Memory B cell (primary cell): ENCODE measurements around the gene SDC1.

Experiments
- ATAC-seq: fragments of 150-1000 bp; cut with Tn5 transposase; 2 replicates; pipeline ENCODE4 v1.10.0; 2021; ENCODE audit warnings: low read depth, mild to moderate bottlenecking, moderate library complexity
- DNase-seq, 2 donors: peaks; one replicate each; pipeline ENCODE4 v3.0.0; 2022; ENCODE audit warnings: low spot score in 2 of 2
- H3K27ac Mint-ChIP-seq: one replicate; pipeline ENCODE4 v1.8.0; 2022; ENCODE audit warnings: mild to moderate bottlenecking, moderate library complexity, mixed read lengths
- H3K27me3 Mint-ChIP-seq: one replicate; pipeline ENCODE4 v1.8.0; 2022; ENCODE audit warnings: mixed read lengths
- H3K36me3 Mint-ChIP-seq: one replicate; pipeline ENCODE4 v1.8.0; 2022; ENCODE audit warnings: mild to moderate bottlenecking, mixed read lengths
- H3K4me1 Mint-ChIP-seq: one replicate; pipeline ENCODE4 v1.8.0; 2022; ENCODE audit warnings: mixed read lengths
- H3K4me3 Mint-ChIP-seq: one replicate; pipeline ENCODE4 v1.8.0; 2022; ENCODE audit warnings: mild to moderate bottlenecking, moderate library complexity, mixed read lengths
- H3K9me3 Mint-ChIP-seq: one replicate; pipeline ENCODE4 v1.8.0; 2022; ENCODE audit warnings: mixed read lengths

The SDC1 gene

DNA sequence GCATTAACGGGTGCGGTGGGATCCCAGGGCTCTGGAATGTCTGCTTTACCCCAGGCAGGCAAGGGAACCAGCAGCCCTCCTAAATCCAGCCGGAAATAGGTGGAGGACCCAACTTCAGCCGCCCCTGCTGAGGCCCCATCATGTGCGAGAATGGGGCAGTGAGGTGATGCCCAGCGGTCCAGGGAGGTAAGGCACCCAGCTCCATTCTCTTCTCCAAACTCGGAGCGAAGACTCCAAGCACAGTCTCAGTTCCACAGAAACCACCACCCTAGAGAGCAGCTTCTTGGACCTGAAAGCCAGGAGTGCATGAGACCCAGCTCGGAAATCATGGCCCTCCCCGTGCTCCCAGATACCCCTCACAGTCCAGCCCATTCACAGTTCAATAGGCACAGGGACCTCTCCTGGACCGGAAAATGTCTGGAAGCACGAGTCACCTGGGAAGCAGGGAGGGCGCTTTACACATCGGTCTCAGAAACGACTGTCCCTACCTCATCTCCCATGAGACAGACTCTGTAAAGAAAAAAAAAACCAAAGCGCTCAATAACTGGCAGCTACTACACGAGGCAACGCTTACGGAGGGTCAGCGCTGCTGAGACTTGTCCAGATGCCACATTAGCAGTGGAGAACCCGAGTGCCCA lies 2.0 kb downstream of the SDC1 start:
- ATAC-seq: no peak
- peaks cover 21% of the 10 kb centered on the region for H3K27me3 Mint-ChIP-seq
- H3K9me3 Mint-ChIP-seq: no peaks in the 10 kb centered on the region

DNA sequence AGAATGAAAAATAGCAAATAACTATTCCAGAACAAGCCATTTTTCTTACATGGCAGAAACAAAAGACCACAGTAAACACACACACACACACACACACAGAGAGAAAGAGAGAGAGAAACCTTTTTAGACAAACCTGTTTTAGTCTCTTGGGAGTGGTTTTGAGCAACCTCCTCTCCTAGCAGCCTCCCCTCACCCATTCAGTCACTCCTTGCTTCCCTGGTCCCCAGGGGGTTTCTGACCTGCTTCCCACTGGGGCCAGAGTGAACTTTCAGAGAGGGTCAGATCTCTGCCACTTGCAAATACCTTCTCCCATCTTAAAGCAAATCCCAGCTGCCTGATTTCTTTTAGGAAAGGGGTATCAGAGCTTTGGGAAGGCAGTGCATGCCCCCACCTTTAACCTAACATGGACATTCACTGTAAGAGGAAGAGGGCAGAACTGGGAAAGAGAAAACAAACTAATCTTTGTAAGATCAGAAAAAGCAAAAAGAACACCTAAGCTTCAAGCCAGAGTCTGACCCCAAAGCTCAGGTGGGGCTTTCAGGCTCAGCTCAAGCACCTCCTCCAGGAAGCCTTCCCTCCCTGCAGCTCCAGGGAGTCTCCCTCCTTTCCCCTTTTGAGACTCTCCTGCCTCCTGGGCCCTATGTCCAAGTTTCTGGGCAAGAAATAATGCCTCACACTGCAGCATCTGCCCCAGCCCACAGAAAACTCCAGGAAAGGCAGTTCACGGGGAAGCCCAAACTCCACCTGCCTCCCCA lies 2.7 kb downstream of the SDC1 start:
- peaks cover 6% of the 10 kb centered on the region for H3K4me1 Mint-ChIP-seq
- DNase-seq: no peak
- peaks cover 16% of the 10 kb centered on the region for H3K27me3 Mint-ChIP-seq
- peak overlapping the region; percentile 3 for H3K4me3 Mint-ChIP-seq
- H3K9me3 Mint-ChIP-seq: no peaks in the 10 kb centered on the region
- H3K27ac Mint-ChIP-seq: no peak overlapping the region
- no peak for ATAC-seq
- H3K36me3 Mint-ChIP-seq: peaks cover 2% of the 10 kb centered on the region

More for the DNA sequence above, 2.0 kb downstream of the SDC1 start:
- peaks cover 2% of the 10 kb centered on the region for H3K36me3 Mint-ChIP-seq
- no peak overlapping the region for H3K27ac Mint-ChIP-seq
- DNase-seq: no peak
- peaks cover 6% of the 10 kb centered on the region for H3K4me1 Mint-ChIP-seq
- peak overlapping the region; percentile 49 for H3K4me3 Mint-ChIP-seq

DNA sequence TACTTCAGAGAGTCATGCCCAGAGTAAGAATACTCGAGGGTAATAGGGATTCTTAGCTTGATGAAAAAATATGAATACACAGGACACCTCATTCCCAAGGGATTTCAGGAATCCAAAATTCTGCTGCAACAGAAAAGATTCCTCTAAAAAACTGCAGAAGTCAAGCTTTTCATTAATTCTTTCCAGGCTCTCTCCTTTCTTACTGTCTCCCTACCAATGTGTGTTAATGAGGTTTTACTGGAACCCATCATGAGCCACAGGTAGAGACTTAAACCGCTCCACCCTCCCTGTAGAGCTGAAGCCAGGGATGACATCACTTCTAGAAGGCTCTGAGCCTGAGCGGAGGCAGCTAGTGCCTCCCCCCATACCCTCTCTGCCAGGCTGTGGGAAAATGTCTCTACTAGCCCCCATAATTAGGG lies 3.4 kb downstream of the SDC1 start:
- H3K4me1 Mint-ChIP-seq: peaks cover 6% of the 10 kb centered on the region
- DNase-seq (no peak), ATAC-seq (no peak)
- peaks cover 2% of the 10 kb centered on the region for H3K36me3 Mint-ChIP-seq
- peak overlapping the region; percentile 3 for H3K4me3 Mint-ChIP-seq
- no peaks in the 10 kb centered on the region for H3K9me3 Mint-ChIP-seq
- peaks cover 16% of the 10 kb centered on the region for H3K27me3 Mint-ChIP-seq
- H3K27ac Mint-ChIP-seq: no peak overlapping the region

DNA sequence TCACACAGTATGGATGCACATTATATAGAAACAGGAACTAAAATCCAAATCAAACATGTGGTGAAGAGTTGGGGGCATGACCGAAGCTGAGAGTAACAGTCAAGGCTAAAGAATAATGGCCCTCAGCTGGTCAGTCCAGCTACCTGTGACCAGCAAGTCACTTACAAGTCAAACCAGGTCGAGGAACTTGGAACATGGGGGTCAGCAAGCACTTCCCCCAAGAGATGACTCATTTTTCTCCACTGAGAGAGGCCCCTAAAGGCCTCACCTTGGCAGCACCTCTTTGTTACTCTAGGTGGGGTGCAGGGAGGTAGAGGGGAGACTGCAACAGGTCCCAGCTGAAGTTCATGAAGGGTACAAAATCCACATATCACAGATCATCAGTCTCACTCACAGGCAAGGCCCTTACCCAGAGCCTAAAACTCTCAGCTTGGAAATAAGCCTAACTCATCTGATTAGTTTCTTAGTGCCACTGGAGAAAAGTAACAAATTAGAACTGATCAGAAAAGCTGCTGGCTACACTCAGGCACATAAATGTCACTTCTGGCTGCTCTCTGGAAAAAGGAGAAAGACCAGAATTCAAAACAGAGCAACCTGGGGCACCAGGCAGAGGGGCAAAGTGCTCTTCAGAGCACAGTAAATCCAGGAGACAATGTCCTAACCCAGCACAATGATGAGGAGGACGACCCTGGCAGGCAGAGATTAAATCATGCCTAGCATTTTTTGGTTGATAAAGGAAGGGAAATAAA lies 4.0 kb downstream of the SDC1 start:
- DNase-seq (no peak), ATAC-seq (no peak)
- no peak overlapping the region for H3K27ac Mint-ChIP-seq
- peaks cover 6% of the 10 kb centered on the region for H3K4me1 Mint-ChIP-seq
- peaks cover 2% of the 10 kb centered on the region for H3K36me3 Mint-ChIP-seq
- H3K27me3 Mint-ChIP-seq: peaks cover 16% of the 10 kb centered on the region
- H3K9me3 Mint-ChIP-seq: no peaks in the 10 kb centered on the region
- H3K4me3 Mint-ChIP-seq: no peak overlapping the region

DNA sequence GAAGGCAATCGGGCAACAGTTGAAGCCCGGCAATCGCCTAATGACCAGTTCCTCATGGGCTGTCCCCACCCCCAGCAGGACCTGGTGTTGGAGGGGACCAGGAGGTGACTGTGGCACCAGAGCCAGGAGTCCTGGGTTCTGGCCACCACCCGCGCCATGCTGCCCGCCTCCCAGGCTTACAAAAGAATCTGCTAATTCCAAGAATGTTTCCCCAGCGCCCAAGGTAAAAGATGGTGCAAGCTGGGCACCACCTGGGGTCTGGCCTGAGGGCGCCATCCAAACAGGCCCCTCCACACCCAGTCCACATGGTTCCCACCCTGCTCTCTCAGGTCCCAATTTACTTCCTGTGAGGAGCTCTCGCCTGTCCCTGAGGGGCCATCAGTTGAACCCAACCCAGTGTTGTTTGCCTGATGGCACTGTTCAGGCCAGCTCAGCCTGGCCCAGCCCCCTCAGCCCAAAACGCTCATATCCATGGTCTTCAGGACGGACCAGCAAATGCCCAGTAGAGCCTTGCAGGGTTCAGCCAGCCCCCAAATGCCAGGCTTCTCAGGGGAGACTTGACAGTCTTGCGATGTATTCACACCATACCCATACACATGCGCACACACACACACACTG lies 5.1 kb downstream of the SDC1 start:
- ATAC-seq: no peak
- Mint-ChIP-seq H3K4me3 (no peak overlapping the region), H3K9me3 (no peaks in the 10 kb centered on the region), H3K27ac (no peak overlapping the region), H3K4me1 (peaks cover 6% of the 10 kb centered on the region), H3K36me3 (peaks cover 2% of the 10 kb centered on the region), H3K27me3 (peaks cover 14% of the 10 kb centered on the region)
- no peak for DNase-seq

DNA sequence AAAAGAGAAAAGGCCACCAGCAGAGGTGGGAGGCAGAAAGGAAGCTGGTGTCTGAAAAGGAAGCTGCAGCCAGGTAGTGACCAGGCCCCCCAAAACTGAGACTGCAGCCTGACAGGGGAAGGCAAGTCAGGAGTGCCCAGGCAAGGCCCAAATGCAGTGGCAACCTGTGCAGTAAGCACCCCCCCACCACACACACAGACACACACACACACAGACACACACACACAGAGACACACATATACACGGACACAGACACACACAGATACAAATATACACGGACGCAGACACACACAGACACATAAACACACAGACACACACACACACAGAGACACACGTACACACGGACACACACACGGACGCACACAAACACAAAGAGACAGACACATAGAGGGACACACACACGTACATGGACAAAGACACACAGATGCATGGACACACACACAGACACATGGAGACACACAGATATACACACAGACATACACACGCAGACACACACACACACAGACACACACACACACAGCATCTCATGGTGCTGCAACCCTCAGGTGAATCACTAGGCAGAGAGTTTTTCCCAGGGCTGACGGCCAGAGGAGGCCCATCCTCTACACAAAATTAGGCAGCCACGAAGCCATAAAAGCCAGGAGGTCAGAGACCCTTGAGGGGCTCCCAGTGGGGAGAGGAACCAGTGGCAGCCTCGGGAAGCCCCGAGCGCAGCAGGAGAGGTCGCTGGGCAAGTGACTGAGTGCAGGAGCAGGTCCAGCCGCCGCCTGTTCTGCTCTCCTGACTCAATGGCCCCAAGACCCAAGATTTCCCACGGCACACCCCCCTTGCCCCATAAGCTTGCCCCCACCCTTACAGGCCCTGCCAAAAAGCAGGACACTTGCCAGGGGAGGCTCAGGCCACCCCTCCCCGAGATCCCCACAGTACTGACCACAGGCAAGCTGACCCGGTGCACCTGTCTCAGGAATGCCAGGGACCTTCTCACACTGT lies 6.3 kb downstream of the SDC1 start:
- ATAC-seq: no peak
- peaks cover 6% of the 10 kb centered on the region for H3K4me1 Mint-ChIP-seq
- no peak overlapping the region for H3K4me3 Mint-ChIP-seq
- H3K27ac Mint-ChIP-seq: no peak overlapping the region
- H3K36me3 Mint-ChIP-seq: peaks cover 2% of the 10 kb centered on the region
- DNase-seq: no peak
- H3K9me3 Mint-ChIP-seq: no peaks in the 10 kb centered on the region
- H3K27me3 Mint-ChIP-seq: peaks cover 14% of the 10 kb centered on the region

DNA sequence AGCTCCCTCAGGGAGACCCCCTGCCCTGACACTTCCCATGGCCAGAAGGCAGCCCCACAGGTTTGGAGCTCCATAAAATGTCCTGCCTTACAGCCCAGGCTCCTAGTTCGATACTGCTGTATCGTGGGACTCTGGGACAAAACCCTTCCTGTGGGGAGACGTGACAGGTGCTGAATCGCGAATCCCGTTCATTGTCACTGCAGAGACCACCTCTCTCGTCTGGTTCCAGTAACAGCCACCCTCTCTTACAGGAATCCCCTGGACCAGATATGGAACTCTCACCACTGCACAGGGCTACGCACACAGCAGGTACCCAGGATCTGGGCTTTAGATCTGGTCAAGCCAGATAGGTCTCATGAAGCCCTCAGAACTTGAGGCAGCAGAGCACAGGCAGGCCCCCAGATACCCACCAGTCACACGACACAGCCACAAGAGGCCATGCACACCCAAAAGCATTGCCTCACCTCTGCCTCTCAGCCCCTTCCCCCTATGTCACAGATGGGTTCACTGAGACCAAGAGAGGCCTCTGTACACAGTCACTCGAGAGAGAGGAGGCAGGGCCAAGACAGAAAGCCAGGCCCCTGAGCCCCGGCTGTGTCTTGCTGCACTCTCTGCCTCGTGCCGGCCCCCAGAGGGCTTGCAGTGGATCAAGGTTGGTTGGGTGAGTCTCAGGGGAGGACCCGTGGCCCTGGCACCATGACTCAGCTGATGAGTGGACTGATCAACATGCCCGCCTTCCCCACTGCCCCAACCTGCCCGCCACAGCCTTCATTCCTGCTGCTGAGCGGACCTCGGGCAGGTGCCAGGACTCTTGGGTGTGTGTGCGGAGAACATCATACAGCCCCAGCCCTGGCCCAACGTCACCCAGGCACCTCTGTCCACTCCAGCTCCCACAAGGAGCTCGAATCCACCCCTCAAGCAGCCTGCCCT lies 7.6 kb downstream of the SDC1 start:
- Mint-ChIP-seq H3K36me3 (peaks cover 2% of the 10 kb centered on the region), H3K4me1 (peaks cover 3% of the 10 kb centered on the region), H3K27ac (no peak overlapping the region), H3K9me3 (no peaks in the 10 kb centered on the region), H3K4me3 (no peak overlapping the region), H3K27me3 (peaks cover 14% of the 10 kb centered on the region)
- ATAC-seq (no peak), DNase-seq (no peak)

DNA sequence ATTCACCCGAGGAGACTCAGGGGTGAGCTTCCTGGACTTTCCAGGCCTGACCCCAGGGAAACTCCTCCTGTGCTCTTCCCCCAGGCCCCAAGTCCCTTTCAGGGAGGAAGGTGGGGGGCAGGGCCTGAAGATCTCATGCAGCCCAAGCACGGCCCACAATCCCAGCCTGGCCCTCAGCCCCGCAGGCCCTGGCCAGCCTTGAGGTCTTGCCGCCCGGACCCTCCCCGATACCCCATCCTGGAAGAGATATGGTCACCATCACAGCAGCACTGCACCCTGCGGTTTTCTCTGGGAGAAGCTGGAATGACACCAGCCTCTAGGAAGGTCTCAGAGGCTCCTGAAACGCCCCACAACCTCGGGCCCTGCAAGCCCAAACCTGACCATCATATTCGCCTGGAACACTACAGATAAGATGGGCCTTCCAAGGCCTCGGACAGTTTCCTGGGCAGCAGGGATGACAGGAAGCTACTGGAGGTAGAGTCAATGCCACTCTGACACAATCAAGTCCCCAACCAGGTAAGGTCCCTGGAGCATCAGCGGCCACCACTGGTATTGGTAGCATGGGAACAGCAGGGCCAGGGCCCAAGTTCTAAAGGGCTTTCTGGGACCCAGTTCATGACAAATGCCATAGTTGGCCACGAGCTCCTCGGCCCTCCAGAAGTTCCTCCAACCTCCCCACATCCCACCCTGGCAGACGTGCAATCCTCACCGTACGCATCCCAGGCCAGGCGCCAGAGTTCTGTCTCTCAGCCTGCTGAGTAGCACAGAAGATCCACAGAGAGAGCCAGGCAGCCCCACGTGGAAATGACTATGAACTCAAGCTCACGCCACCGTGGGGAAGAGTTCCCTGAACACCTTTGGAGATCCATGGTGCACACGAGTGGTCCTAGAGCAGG lies 8.6 kb downstream of the SDC1 start:
- Mint-ChIP-seq H3K4me3 (no peak overlapping the region), H3K36me3 (peaks cover 2% of the 10 kb centered on the region), H3K27ac (no peak overlapping the region), H3K27me3 (peaks cover 12% of the 10 kb centered on the region), H3K9me3 (no peaks in the 10 kb centered on the region), H3K4me1 (peaks cover 3% of the 10 kb centered on the region)
- no peak for ATAC-seq
- DNase-seq: no peak

DNA sequence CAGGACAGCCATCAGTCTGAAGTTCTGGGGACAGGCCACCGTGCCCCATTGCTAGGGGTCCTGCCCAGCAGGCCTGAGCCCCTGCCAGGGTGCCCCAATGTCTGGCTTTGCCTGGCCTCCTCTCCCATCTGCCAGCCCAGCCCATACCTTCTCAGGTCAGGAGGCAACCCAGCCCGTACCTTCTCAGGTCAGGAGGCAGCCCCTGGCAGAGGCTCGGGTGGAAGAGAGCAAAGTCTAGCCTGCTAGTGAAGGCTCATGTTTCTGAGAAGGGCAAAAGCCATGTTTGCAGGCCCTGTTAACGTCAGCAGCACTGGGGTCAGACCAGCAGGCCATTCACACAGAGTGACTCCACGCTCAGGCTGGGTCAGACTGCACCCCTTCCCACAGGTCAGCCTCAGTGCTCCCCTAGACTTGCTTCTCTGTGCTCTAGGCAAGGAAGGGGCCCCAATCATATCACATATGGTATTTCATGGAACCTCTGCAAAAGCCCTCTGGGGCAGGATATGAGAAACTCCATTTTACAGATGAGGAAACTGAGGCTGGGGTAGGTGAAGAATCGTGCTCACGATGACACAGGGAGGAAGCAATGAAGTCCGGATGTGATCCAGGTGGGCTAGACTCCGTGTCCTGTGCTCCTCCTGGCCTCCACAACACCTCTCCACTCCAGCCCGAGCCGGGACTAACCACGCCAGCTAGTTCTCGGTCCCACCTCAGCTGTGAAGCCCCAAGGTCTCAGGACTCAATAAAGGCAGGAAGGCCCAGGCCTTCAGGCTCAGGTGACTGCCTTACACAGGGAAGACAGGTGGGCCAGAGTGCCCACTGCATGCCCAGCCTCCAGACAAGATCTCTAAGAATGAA lies 9.5 kb downstream of the SDC1 start:
- peaks cover 3% of the 10 kb centered on the region for H3K4me1 Mint-ChIP-seq
- H3K27me3 Mint-ChIP-seq: peaks cover 14% of the 10 kb centered on the region
- no peak overlapping the region for H3K27ac Mint-ChIP-seq
- ATAC-seq (no peak), DNase-seq (no peak)
- H3K4me3 Mint-ChIP-seq: no peak overlapping the region
- no peaks in the 10 kb centered on the region for H3K9me3 Mint-ChIP-seq
- peaks cover 2% of the 10 kb centered on the region for H3K36me3 Mint-ChIP-seq

DNA sequence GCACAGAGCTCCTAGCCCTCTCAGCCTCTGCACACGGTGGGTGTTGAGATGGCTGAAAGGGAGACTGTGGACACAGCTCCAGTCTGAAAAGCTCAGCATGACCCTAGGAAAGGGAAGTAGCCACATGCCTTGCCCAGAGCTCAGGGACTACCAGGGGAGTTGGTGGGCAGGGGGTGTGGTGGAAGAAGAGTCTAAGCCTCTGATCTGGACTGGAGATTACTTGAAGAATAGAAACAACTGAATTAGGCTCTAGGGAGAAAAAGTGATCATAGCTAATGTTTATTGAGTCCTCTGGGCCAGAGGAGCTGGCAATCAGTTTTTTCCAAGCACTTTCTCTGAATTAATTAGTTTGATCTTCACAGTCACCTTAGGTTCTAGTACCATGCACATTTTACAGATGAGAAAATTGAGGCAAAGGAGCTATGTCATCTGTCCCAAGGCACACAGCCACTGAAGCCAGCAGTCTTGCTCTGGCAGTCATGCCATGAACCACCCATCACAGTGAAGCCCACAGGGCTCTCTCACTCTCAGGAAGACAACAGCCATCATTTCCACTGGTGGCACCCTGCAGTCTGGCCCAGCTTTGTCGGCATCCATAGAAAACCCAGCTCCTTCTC lies 10.3 kb downstream of the SDC1 start:
- H3K4me1 Mint-ChIP-seq: peaks cover 3% of the 10 kb centered on the region
- no peak for ATAC-seq
- DNase-seq: no peak
- no peak overlapping the region for H3K4me3 Mint-ChIP-seq
- H3K27ac Mint-ChIP-seq: no peak overlapping the region
- peaks cover 2% of the 10 kb centered on the region for H3K36me3 Mint-ChIP-seq
- H3K9me3 Mint-ChIP-seq: no peaks in the 10 kb centered on the region
- peaks cover 10% of the 10 kb centered on the region for H3K27me3 Mint-ChIP-seq
